ENCODE measurements around the gene C3orf38. TPM values are rescaled to one million over a fixed set of nuclear protein-coding genes. Genes with fewer than 3 reads are reported as not detected.

The C3orf38 gene
- total RNA-seq, 1 experiment from 2014 or later: 18.6 TPM

GRCh38 chr3:88151358-88151757 is 1.6 kb downstream of the C3orf38 start:
- Histone ChIP-seq H3K9ac (ENCODE audit: low read length) (0 out of 2 replicates have a peak overlapping the region, but pooled peaks have one; percentile 10), H4K20me1 (ENCODE audit: insufficient read depth) (no peaks in the 10 kb centered on the region), H3K4me3 (replicated peaks in 1 of 2; ENCODE audit: low read depth in 1 of 2, low read length in 2 of 2) (peak overlapping the region; percentile 95 to 98; a peak in 3 of 4 replicates), H3K4me2 (ENCODE audit: low read length) (peak overlapping the region; percentile 89), H3K79me2 (ENCODE audit: insufficient read depth, low read length) (peaks cover 85% of the 10 kb centered on the region), H3K27me3 (ENCODE audit: insufficient read depth, low read length) (no peaks in the 10 kb centered on the region), H2AFZ (ENCODE audit: low read depth, low read length, poor library complexity, severe bottlenecking) (no peak overlapping the region), H3K9me3 (ENCODE audit: control insufficient read depth in 1 of 2, insufficient read depth in 1 of 2, low read depth in 1 of 2, low read length in 2 of 2) (no peaks in the 10 kb centered on the region), H3K27ac (ENCODE audit: low read depth, low read length) (no peak overlapping the region), H3K36me3 (ENCODE audit: control insufficient read depth in 1 of 2, insufficient read depth in 2 of 2, low read length in 2 of 2) (peaks cover 9 to 23% of the 10 kb centered on the region in 2 experiments), H3K4me1 (ENCODE audit: control insufficient read depth in 1 of 2, insufficient read depth in 2 of 2, low read length in 2 of 2) (peaks cover 2 to 21% of the 10 kb centered on the region in 2 experiments; a peak in 3 of 4 replicates), H3K9me2 (ENCODE audit: insufficient read depth) (no peaks in the 10 kb centered on the region)
- no peak for TF ChIP-seq YY1 (IDR thresholded peaks at IDR 0.05; ENCODE audit: extremely low read depth, insufficient replicate concordance, low read depth, low read length)
- POLR2A ChIA-PET: no interaction called here
- ATAC-seq (no peak), DNase-seq (ENCODE audit: low read depth, low spot score) (no peak)
- RAD21 ChIA-PET (ENCODE audit: low non-redundant PET in 1 of 2, low total read pairs in 2 of 2, uncharacterized antibody in 2 of 2, unreplicated experiment in 2 of 2): no interaction called here
- CTCF ChIA-PET: interaction anchor here (1.1 kb wide), 1 partner anchor 9 kb away, joined by 4 read pairs; no protein-coding TSS in a partner anchor
- BruUV-seq (replicated peaks): no TSS peak
- intact Hi-C loops (cut with micrococcal nuclease): no loop called here

GRCh38 chr3:88152841-88153240 is 3.1 kb downstream of the C3orf38 start:
- Histone ChIP-seq H3K79me2 (ENCODE audit: insufficient read depth, low read length) (peaks cover 85% of the 10 kb centered on the region), H3K9me3 (ENCODE audit: control insufficient read depth in 1 of 2, insufficient read depth in 1 of 2, low read depth in 1 of 2, low read length in 2 of 2) (no peaks in the 10 kb centered on the region), H3K9ac (ENCODE audit: low read length) (no peak overlapping the region), H3K27ac (ENCODE audit: low read depth, low read length) (no peak overlapping the region), H4K20me1 (ENCODE audit: insufficient read depth) (no peaks in the 10 kb centered on the region), H3K27me3 (ENCODE audit: insufficient read depth, low read length) (no peaks in the 10 kb centered on the region), H3K36me3 (ENCODE audit: control insufficient read depth in 1 of 2, insufficient read depth in 2 of 2, low read length in 2 of 2) (peaks cover 18 to 36% of the 10 kb centered on the region in 2 experiments), H3K4me3 (replicated peaks in 1 of 2; ENCODE audit: low read depth in 1 of 2, low read length in 2 of 2) (no peak overlapping the region), H2AFZ (ENCODE audit: low read depth, low read length, poor library complexity, severe bottlenecking) (no peak overlapping the region), H3K9me2 (ENCODE audit: insufficient read depth) (no peaks in the 10 kb centered on the region), H3K4me1 (ENCODE audit: control insufficient read depth in 1 of 2, insufficient read depth in 2 of 2, low read length in 2 of 2) (peaks cover 2 to 21% of the 10 kb centered on the region in 2 experiments; a peak in 3 of 4 replicates), H3K4me2 (ENCODE audit: low read length) (no peak overlapping the region)
- CTCF ChIA-PET: no interaction called here
- intact Hi-C loops (cut with micrococcal nuclease): no loop called here
- BruUV-seq (replicated peaks): no TSS peak
- DNase-seq (ENCODE audit: low read depth, low spot score) (no peak), ATAC-seq (no peak)
- POLR2A ChIA-PET: no interaction called here
- RAD21 ChIA-PET (ENCODE audit: low non-redundant PET in 1 of 2, low total read pairs in 2 of 2, uncharacterized antibody in 2 of 2, unreplicated experiment in 2 of 2): no interaction called here
- TF ChIP-seq CBX3 (IDR thresholded peaks at IDR 0.05; ENCODE audit: low read depth): no peak
- TF ChIP-seq POLR2AphosphoS5 (IDR thresholded peaks at IDR 0.05; ENCODE audit: low read depth, low read length): no peak
- no peak for TF ChIP-seq RAD21 (IDR thresholded peaks at IDR 0.05; ENCODE audit: low read depth)
- TF ChIP-seq ZBTB33 (IDR thresholded peaks at IDR 0.05; ENCODE audit: extremely low read depth, insufficient replicate concordance, low read length): no peak
- TF ChIP-seq ELF1 (IDR thresholded peaks at IDR 0.05; ENCODE audit: borderline replicate concordance, low read depth): no peak
- no peak for TF ChIP-seq SIN3A (IDR thresholded peaks at IDR 0.05; ENCODE audit: low read depth)
- no peak for TF ChIP-seq FOSL1 (IDR thresholded peaks at IDR 0.05; ENCODE audit: low read depth)
- TF ChIP-seq REST (IDR thresholded peaks at IDR 0.05; ENCODE audit: low read depth): no peak
- TF ChIP-seq CTCF (IDR thresholded peaks at IDR 0.05 in 2 of 3, conservative IDR thresholded peaks at IDR 0.05 in 1 of 3; ENCODE audit: borderline replicate concordance in 1 of 3, insufficient read depth in 1 of 3, low read depth in 2 of 3, low read length in 2 of 3): no peak
- no peak for TF ChIP-seq EZH2 (IDR thresholded peaks at IDR 0.05)
- TF ChIP-seq MAX (IDR thresholded peaks at IDR 0.05): no peak
- TF ChIP-seq SRF (IDR thresholded peaks at IDR 0.05; ENCODE audit: low read depth): no peak
